Lower leg skin (tissue), 4 donors: Measurements from ENCODE around the gene G2E3. TPM values are rescaled to one million over a fixed set of nuclear protein-coding genes. Genes with fewer than 3 reads are reported as not detected.
"Not testable (repeated sequence)": the region's sequence is repeated elsewhere in the genome, so short reads cannot be mapped to it uniquely, and the experiment has no call there.

Experiments
- DNase-seq, 2 donors: peaks; one replicate each; pipeline ENCODE4 v3.0.0-alpha.2; 2019; ENCODE audit warnings: low spot score in 2 of 2
- H3K4me3 ChIP-seq: fragments of 200-600 bp; sonication (generic); 2 replicates; pipeline ENCODE4 v1.5.1; 2017; ENCODE audit warnings: mild to moderate bottlenecking, low read depth; ENCODE audit not compliant: poor library complexity, severe bottlenecking
- CTCF ChIP-seq, 3 donors: fragments of 450-650 bp; IDR thresholded peaks; one replicate each; pipeline ENCODE4 v1.5.1; 2016; ENCODE audit warnings: antibody characterized with exemption in 3 of 3, mild to moderate bottlenecking in 3 of 3, moderate library complexity in 2 of 3
- POLR2A ChIP-seq, 2 donors: fragments of 450-650 bp; IDR thresholded peaks; one replicate each; pipeline ENCODE4 v1.6.1; 2016 to 2017; ENCODE audit warnings: antibody characterized with exemption in 2 of 2, mild to moderate bottlenecking in 1 of 2, moderate library complexity in 1 of 2
- WGBS, 2 donors: methylation state at CpG; one replicate each; pipeline ENCODE4 v1.1.5; 2018; 5-methylcytosine and 5-hydroxymethylcytosine counted together
- intact Hi-C: fragments of 100-400 bp; cut with DNase I; formaldehyde crosslinking; loops from one replicate; pipeline ENCODE4 v1.15.0; 2023; ENCODE audit warnings: low total_unique reads
- total RNA-seq, 4 donors: library from RNA; depleted of rRNA; stranded (reverse); fragments of >200 nt; gene quantifications; one replicate each; pipeline ENCODE4 v1.1.0, GENCODE V29; 2016

The G2E3 gene
- total RNA-seq, 4 donors from 2014 or later = 8.0 to 13.0 (median 10.6) TPM

- H3K4me3 ChIP-seq = no peak overlapping the region
- intact Hi-C loops = no loop called here
- 76 to 83% methylated on average over 2 of the region's 2 CpGs for WGBS, 2 donors
- TF ChIP-seq POLR2A (IDR thresholded peaks at IDR 0.05) (no peak), CTCF (IDR thresholded peaks at IDR 0.05) (no peak)
- DNase-seq = no peak
Observed at GRCh38 chr14:30569216-30569902, 10.4 kb downstream of the G2E3 start.

GRCh38 chr14:30569903-30570226 lies 10.9 kb downstream of the G2E3 start:
- TF ChIP-seq POLR2A (IDR thresholded peaks at IDR 0.05) (no peak), CTCF (IDR thresholded peaks at IDR 0.05) (no peak)
- no peak for DNase-seq
- intact Hi-C loops = no loop called here
- WGBS, 2 donors = 87 to 94% methylated on average over 1 of the region's 1 CpG
- H3K4me3 ChIP-seq = no peak overlapping the region

- intact Hi-C loops = no loop called here
- DNase-seq = no peak
- 89 to 91% methylated on average over 3 of the region's 3 CpGs for WGBS, 2 donors
- no peak overlapping the region for H3K4me3 ChIP-seq
- no peak for TF ChIP-seq CTCF (IDR thresholded peaks at IDR 0.05)
- TF ChIP-seq POLR2A (IDR thresholded peaks at IDR 0.05) = no peak
Observed at GRCh38 chr14:30572237-30572636, 13.3 kb downstream of the G2E3 start.

GRCh38 chr14:30572771-30573170 lies 13.8 kb downstream of the G2E3 start:
- intact Hi-C loops = no loop called here
- no peak overlapping the region for H3K4me3 ChIP-seq
- no peak for TF ChIP-seq CTCF (IDR thresholded peaks at IDR 0.05)
- TF ChIP-seq POLR2A (IDR thresholded peaks at IDR 0.05) = no peak
- 93 to 98% methylated on average over 1 of the region's 1 CpG for WGBS, 2 donors
- DNase-seq = no peak

- TF ChIP-seq POLR2A (IDR thresholded peaks at IDR 0.05) (no peak), CTCF (IDR thresholded peaks at IDR 0.05) (no peak)
- no peak overlapping the region for H3K4me3 ChIP-seq
- no peak for DNase-seq
- intact Hi-C loops = no loop called here
- 69 to 81% methylated on average over 5 of the region's 5 CpGs for WGBS, 2 donors
Observed at GRCh38 chr14:30573226-30573814, 14.4 kb downstream of the G2E3 start.

- DNase-seq = no peak
- no peak for TF ChIP-seq POLR2A (IDR thresholded peaks at IDR 0.05)
- TF ChIP-seq CTCF (IDR thresholded peaks at IDR 0.05) = no peak
- no peak overlapping the region for H3K4me3 ChIP-seq
- intact Hi-C loops = no loop called here
- 80 to 88% methylated on average over 2 of the region's 2 CpGs for WGBS, 2 donors
Observed at GRCh38 chr14:30573966-30574365, 15.0 kb downstream of the G2E3 start.

- WGBS, 2 donors = 91 to 92% methylated on average over 3 of the region's 3 CpGs
- H3K4me3 ChIP-seq, intact Hi-C loops, DNase-seq: not testable (repeated sequence)
Observed at GRCh38 chr14:30574777-30575176, 15.8 kb downstream of the G2E3 start.

- DNase-seq, intact Hi-C loops, H3K4me3 ChIP-seq: not testable (repeated sequence)
- WGBS, 2 donors = 100% methylated on average over 1 of the region's 1 CpG
Observed at GRCh38 chr14:30576333-30576732, 17.4 kb downstream of the G2E3 start.
